Measurements from ENCODE around the gene NFATC2IP. TPM values are rescaled to one million over a fixed set of nuclear protein-coding genes. Genes with fewer than 3 reads are reported as not detected.
"Not testable (repeated sequence)": the region's sequence is repeated elsewhere in the genome, so short reads cannot be mapped to it uniquely, and the experiment has no call there.

The NFATC2IP gene
- total and polyA plus RNA-seq, 2 experiments from 2014 or later = 11.4 to 16.8 TPM

DNA sequence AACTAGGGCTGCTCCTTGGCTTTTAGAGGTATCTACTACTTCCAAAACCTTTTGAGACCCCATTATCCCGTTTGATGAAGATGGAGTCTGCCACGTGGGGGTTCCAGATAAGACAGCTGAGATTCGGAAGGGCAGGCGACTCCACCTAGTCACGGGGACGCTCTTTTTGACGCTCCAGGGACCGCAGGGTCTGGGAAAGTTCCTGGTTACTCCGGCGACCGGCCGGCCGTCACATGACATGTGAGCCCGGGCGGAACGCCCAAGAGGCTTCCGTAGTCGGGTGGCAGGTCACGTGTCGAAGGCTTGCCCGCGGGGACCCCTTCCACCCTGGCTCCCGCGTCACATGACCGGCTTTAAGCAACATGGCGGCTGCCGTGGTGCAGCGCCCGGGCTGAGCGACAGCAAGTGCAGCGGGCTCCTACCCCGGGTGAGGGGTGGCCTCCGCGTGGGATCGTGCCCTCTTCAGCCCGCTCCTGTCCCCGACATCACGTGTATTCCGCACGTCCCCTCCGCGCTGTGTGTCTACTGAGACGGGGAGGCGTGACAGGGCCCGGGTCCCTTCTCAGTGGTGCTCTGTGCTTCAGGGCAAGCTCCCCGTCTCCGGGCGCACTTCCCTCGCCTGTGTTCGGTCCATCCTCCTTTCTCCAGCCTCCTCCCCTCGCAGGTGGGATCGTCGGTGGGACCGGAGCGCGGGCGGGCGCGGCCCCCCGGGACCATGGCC is 23.9 kb downstream of the NFATC2IP start, which contains the start of gene SPNS1:
SPNS1 (plus strand) TSS at position 342 of the 721 bp plus-strand sequence; CDS start at position 716, 374 bp downstream.
- peak; percentile 99 for DNase-seq
- Histone ChIP-seq H3K27ac (peak within 1 kb of the TSS; percentile 98), H3K4me1 (ENCODE audit: insufficient read depth) (0 out of 2 replicates have a peak, but pooled peaks cover 8% of the 10 kb centered on the region), H3K36me3 (ENCODE audit: low read depth) (no peaks in the 10 kb centered on the region), H3K9me2 (ENCODE audit: insufficient read depth) (no peaks in the 10 kb centered on the region), H2AFZ (peak within 1 kb of the TSS; percentile 97), H3K4me3 (peak within 1 kb of the TSS; percentile 96), H3K4me2 (ENCODE audit: unreplicated experiment) (peak within 1 kb of the TSS; percentile 97), H3K79me2 (ENCODE audit: insufficient read depth) (peaks cover 33% of the 10 kb centered on the region), H3K9me3 (ENCODE audit: low read depth) (no peaks in the 10 kb centered on the region), H3F3A (ENCODE audit: insufficient read depth) (peaks cover 3% of the 10 kb centered on the region; the same call in 1 of the 2 replicates), H3K27me3 (replicated peaks; ENCODE audit: insufficient read depth) (no peaks in the 10 kb centered on the region), H3K9ac (peak within 1 kb of the TSS; percentile 99), H4K20me1 (ENCODE audit: insufficient read depth) (no peaks in the 10 kb centered on the region)
- TF ChIP-seq EZH2phosphoT487 (IDR thresholded peaks at IDR 0.05; ENCODE audit: insufficient read depth, low read depth) (no peak), EZH2 (IDR thresholded peaks at IDR 0.05; ENCODE audit: insufficient read depth, poor library complexity, severe bottlenecking) (no peak)
- WGBS, 2 experiments (ENCODE audit: low coverage in 1 of 2, low lambda C conversion rate in 2 of 2, missing lambda C conversion rate in 2 of 2) = 1% methylated on average over 56 to 60 of the region's 60 CpGs
- in situ Hi-C loops (cut with MboI) = no loop called here

DNA sequence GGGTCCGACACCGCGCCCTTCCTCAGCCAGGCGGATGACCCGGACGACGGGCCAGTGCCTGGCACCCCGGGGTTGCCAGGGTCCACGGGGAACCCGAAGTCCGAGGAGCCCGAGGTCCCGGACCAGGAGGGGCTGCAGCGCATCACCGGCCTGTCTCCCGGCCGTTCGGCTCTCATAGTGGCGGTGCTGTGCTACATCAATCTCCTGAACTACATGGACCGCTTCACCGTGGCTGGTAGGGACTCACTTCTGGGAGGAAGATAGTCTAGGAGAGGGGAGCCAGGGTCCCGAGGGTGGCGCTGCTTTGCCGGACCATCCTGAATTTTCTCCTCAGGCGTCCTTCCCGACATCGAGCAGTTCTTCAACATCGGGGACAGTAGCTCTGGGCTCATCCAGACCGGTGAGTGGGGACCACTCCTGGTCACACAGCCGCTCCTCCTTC is 24.4 kb downstream of the NFATC2IP start:
- in situ Hi-C loops (cut with MboI) = no loop called here
- 8 to 10% methylated on average over 20 to 30 of the region's 30 CpGs for WGBS, 2 experiments (ENCODE audit: low coverage in 1 of 2, low lambda C conversion rate in 2 of 2, missing lambda C conversion rate in 2 of 2)
- Histone ChIP-seq H3K4me2 (ENCODE audit: unreplicated experiment) (peak overlapping the region; percentile 87), H3K79me2 (ENCODE audit: insufficient read depth) (peaks cover 33% of the 10 kb centered on the region), H3K27ac (peak overlapping the region; percentile 98), H3F3A (ENCODE audit: insufficient read depth) (peaks cover 3% of the 10 kb centered on the region; the same call in 1 of the 2 replicates), H3K9me3 (ENCODE audit: low read depth) (no peaks in the 10 kb centered on the region), H3K9ac (peak overlapping the region; percentile 99), H3K27me3 (replicated peaks; ENCODE audit: insufficient read depth) (no peaks in the 10 kb centered on the region), H2AFZ (peak overlapping the region; percentile 97), H3K36me3 (ENCODE audit: low read depth) (no peaks in the 10 kb centered on the region), H3K4me3 (peak overlapping the region; percentile 96), H3K9me2 (ENCODE audit: insufficient read depth) (no peaks in the 10 kb centered on the region), H4K20me1 (ENCODE audit: insufficient read depth) (no peaks in the 10 kb centered on the region), H3K4me1 (ENCODE audit: insufficient read depth) (0 out of 2 replicates have a peak, but pooled peaks cover 8% of the 10 kb centered on the region)
- DNase-seq = peak; percentile 47
- TF ChIP-seq EZH2 (IDR thresholded peaks at IDR 0.05; ENCODE audit: insufficient read depth, poor library complexity, severe bottlenecking) (no peak), EZH2phosphoT487 (IDR thresholded peaks at IDR 0.05; ENCODE audit: insufficient read depth, low read depth) (no peak)

DNA sequence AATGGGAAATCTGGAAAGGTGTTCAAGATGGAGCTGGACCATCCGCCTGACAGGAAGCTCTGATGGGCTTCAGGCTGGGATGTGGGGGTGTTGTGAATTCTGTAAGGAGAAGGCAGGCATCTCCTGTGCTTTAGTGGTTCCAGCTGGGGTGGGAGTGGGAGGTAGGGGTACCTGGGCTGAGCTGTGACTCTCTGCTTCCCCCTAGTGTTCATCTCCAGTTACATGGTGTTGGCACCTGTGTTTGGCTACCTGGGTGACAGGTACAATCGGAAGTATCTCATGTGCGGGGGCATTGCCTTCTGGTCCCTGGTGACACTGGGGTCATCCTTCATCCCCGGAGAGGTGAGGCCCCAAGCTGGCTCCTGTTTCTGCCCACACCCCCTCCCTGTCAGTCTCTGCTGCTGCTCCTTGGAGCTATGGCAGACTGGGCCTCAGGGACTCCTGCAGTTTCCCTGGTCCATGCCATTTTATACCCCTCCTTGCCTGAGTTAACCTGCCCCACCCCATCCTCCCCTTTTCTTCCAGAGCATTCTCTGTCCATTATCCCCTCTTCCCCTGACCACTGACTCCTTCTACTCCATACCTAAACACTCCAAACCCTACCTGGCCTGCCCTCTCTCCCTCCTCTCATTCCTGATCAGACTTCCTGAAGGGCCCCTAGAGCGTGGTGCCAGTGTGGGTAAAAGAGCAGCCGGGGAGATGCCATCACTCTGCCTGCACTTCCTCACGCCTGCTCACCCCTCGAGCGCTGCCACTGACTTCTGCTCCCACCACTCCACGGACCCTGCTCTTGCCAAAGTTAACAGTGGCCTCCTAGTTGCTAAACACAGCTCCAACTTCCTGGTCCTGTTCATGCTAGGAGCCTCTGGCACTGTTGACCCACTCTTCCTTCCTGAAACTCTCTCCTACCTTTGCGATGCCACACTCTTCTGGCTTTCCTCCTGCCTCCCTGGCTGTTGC is 27.2 kb downstream of the NFATC2IP start:
- H3K9ac ChIP-seq = no peak overlapping the region
- peaks cover 3% of the 10 kb centered on the region; the same call in 1 of the 2 replicates for H3F3A ChIP-seq (ENCODE audit: insufficient read depth)
- no peak overlapping the region for H3K4me2 ChIP-seq (ENCODE audit: unreplicated experiment)
- H3K27ac ChIP-seq = no peak overlapping the region
- DNase-seq = no peak
- no peaks in the 10 kb centered on the region for H3K27me3 ChIP-seq (replicated peaks; ENCODE audit: insufficient read depth)
- TF ChIP-seq EZH2phosphoT487 (IDR thresholded peaks at IDR 0.05; ENCODE audit: insufficient read depth, low read depth) (no peak), EZH2 (IDR thresholded peaks at IDR 0.05; ENCODE audit: insufficient read depth, poor library complexity, severe bottlenecking) (no peak)
- 0 out of 2 replicates have a peak, but pooled peaks cover 8% of the 10 kb centered on the region for H3K4me1 ChIP-seq (ENCODE audit: insufficient read depth)
- H3K9me2 ChIP-seq (ENCODE audit: insufficient read depth) = no peaks in the 10 kb centered on the region
- H3K9me3 ChIP-seq (ENCODE audit: low read depth) = no peaks in the 10 kb centered on the region
- H3K36me3 ChIP-seq (ENCODE audit: low read depth) = no peaks in the 10 kb centered on the region; the same call in 1 of the 2 replicates
- WGBS, 2 experiments (ENCODE audit: low coverage in 1 of 2, low lambda C conversion rate in 2 of 2, missing lambda C conversion rate in 2 of 2) = 88 to 92% methylated on average over 9 to 11 of the region's 11 CpGs
- H3K4me3 ChIP-seq = no peak overlapping the region
- no peaks in the 10 kb centered on the region for H4K20me1 ChIP-seq (ENCODE audit: insufficient read depth)
- no peak overlapping the region for H2AFZ ChIP-seq
- peaks cover 33% of the 10 kb centered on the region for H3K79me2 ChIP-seq (ENCODE audit: insufficient read depth)
- in situ Hi-C loops (cut with MboI) = no loop called here

DNA sequence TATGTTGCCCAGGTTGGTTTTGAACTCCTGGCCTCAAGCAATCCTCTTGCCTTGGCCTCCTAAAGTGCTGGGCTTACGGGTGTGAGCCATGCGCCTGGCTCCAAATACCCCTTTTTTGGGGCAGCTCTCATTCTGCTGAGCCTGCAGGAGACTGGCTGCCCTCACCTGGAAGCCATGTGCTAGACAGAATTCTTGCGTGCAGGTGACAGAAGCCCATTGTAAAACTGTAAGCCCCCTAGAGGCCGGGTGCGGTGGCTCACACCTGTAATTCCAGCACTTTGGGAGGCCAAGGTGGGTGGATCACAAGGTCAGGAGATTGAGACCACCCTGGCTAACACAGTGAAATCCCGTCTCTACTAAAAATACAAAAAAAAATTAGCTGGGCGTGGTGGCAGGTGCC is 29.6 kb downstream of the NFATC2IP start:
- DNase-seq; H3K4me1 ChIP-seq (ENCODE audit: insufficient read depth); H3K9me2 ChIP-seq (ENCODE audit: insufficient read depth); H3F3A ChIP-seq (ENCODE audit: insufficient read depth); H3K36me3 ChIP-seq (ENCODE audit: low read depth); H3K9me3 ChIP-seq (ENCODE audit: low read depth); H2AFZ ChIP-seq; H3K27ac ChIP-seq; H3K4me3 ChIP-seq; H3K4me2 ChIP-seq (ENCODE audit: unreplicated experiment); H4K20me1 ChIP-seq (ENCODE audit: insufficient read depth); in situ Hi-C loops (cut with MboI); H3K9ac ChIP-seq; H3K27me3 ChIP-seq (replicated peaks; ENCODE audit: insufficient read depth): not testable (repeated sequence)
- H3K79me2 ChIP-seq (ENCODE audit: insufficient read depth) = peaks cover 27% of the 10 kb centered on the region
- 88 to 91% methylated on average over 7 of the region's 7 CpGs for WGBS, 2 experiments (ENCODE audit: low coverage in 1 of 2, low lambda C conversion rate in 2 of 2, missing lambda C conversion rate in 2 of 2)

Data from GM23248 (cell line).